ENCODE results near the gene SLCO4A1. TPM values are rescaled to one million over a fixed set of nuclear protein-coding genes. Genes with fewer than 3 reads are reported as not detected.
A peak's percentile ranks its signal among the peaks of the same experiment; 100 is the strongest.

SLCO4A1 gene
- total RNA-seq, 1 donor from 2014 or later: 0.60 TPM

DNA sequence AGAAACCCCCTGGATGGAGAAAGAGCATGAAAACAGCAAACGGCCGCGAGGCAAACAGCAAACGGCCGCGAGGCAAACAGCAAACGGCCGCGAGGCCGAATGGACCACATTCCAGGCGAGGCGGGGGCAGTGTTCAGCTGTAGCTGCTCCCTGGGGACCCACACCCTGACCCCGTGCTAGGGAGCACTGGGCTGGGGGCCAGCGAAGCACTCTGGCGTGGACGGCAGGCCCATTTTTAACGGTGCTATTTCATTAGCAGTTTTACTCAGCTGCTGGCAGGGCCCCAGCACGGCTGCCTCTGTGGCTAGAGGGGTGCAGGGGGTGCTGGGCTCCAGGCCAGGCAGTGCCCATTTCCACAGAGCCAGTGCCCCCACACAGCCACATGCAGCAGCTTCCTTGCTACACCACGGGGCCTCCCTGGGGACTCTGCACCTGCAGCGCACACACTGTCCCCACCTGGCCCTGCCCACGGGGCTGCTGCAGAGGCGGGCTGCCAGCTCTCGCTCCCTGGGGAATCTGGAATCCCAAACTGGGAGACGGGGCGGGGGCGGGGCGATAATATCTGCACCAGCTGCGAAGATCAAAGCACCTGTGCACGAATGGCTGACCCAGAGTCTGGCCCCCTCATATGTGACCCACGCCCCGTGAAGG is 35.6 kb upstream of the SLCO4A1 start:
- no peak for DNase-seq (ENCODE audit: low read depth in 2 of 2)

DNA sequence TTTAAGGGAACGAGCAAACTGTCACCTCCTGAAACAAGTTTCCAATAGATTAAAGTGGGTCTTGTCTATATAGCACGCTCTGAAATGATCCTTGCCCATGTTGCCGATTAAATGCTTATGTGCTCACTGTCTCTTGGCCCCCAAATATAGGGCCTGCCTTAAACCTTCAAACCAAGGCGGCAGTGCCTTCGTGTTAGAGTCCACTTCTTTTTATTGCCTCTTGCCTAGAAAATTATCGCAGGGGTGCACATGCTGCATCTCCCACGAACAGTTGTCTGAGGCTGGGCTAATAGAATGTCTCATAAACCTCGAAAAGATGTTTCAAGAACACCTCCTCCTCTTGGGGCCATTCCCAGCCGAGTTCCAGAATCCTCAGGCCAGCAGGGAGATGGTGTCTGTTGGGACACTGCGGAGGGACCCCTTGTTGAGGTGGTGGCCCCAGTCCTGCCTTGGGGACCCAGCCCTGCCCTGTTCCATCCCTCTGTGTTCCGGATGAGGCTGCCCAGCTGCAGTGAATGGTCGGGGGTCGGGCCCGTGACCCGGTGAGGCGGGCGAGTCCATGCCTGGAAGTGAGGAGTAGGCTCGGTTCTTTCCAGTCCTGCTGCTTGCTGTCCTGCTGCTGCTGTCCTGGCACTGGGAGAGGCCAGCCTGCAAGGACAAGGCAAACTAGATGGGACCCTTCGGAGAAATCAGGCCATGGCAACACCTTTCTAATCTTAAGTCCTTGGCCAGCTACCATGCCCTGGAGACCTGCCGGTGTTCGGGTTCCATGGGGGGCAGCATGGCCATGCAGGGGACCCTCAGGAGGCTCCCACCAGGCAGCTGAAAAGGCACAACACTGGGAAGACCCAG is 34.7 kb upstream of the SLCO4A1 start:
- DNase-seq (ENCODE audit: low read depth in 2 of 2): no peak

DNA sequence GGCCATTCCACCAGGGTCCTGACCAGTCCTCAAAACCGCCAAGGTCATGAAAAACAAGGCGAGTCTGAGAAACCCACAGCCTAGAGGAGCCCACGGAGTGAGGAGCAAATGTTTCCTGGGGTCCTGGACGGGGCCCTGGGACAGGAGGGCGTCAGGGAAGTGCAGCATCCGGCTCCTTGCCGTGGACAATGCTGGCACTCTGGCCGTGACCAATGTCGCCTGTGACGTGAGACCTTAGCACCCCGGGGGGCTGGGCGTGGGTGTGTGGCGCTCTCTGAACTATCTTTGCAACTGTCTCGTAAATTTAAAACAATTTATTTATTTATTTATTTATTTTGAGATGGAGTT is 34.1 kb upstream of the SLCO4A1 start:
- no peak for DNase-seq (ENCODE audit: low read depth in 2 of 2)

DNA sequence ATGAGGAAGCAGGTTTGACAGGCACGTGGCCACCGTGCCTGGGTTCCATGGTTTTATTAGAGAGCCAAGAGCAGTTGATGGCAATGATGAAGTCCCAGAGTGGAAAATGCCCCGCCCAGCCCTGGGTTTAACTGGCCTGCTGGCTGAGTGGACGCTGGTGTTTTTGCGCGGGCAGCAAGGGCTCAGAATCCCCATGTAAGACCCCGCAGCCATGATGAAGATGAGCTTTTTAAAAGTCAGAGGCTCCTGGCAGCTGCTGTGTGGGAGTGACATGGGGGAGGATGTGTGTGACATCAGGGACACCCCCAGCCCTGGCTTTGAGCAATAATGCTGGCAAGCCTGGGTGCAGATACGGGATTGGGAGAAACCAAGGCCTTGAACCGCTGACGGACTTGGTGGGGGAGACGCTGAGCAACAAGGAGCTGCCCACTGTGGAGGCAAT is 33.0 kb upstream of the SLCO4A1 start:
- no peak for DNase-seq (ENCODE audit: low read depth in 2 of 2)

DNA sequence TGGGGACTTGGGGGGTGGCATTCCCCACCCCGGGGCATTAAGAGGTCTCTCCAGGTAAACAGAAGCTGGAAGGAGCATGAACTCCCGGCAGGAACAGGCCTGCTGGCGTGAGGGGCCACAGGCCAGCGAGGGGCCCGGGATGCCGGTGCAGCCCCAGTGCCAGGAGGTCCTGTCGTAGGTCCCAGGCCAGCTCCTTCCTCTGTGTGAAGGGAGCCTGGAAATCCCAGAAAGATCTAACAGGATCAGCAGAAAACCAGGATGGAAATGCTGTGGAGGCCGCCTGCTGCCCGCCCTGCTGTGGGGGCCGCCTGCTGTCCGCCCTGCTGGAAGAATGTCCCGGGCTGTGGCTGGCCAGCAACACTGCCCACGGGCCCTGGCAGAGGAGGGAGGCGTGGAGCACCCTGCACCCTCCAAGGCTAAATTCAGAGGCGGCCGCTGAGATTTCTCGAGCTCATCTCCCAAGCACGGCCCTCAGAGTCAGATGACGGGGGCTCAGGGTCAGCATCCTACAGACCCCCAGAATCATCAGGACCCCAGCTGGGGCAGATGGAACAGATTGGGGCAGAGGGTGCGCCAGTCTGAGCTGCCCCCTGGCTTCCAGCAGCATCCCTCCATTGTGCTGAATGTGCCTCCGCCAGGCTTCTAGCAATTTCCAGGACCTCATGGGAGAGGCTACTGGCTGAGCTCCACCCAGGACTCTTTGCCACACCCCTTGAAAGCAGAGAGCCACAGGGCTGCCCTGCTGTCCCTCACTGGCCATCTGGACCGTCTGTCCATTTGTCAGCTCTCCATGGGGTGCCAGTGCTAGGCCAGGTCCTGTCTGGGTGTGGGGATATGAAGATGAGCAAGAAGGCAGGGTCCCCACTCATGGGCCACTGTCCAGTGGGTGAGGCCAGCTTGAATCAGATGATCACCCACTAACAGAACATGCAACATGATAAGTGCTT is 32.2 kb upstream of the SLCO4A1 start:
- no peak for DNase-seq (ENCODE audit: low read depth in 2 of 2)

DNA sequence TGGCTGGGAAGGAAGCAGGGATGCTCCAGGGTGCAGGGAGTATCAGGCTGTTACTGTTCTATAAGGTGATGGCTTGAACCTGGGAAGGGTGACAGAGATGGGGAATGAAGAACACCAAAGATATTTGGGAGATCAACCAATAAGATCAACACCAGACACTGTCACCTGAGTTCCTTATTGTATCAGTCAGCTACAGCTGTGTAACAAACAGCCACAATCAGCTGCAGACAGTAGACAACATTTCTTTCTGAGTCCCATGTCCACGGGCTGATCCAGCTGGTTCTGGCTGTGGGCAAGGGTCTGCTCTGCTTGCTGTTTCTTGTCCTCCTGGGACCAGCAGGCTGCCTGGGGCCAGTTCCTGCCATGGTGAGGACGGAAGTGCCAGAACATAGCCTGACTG is 31.3 kb upstream of the SLCO4A1 start:
- no peak for DNase-seq (ENCODE audit: low read depth in 2 of 2)

DNA sequence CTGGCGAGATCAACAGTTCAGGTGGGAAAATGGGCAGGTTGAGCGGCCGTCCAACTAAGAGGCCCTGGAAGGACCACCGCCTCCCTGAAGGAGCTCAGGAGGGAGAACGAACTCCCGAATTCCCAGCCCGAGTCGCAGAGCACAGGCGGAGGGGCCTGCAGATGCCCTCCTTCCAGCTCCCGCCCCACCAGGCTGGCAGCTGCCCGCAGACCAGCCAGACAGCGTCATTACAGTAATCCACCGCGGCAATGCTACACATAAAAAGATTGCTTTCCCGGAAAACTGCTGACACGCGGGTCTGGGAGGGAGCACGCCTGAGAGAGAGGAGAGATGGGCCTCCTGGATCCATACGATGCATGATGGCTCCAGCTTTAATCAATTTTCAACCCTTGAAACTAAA is 30.5 kb upstream of the SLCO4A1 start:
- no peak for DNase-seq (ENCODE audit: low read depth in 2 of 2)

DNA sequence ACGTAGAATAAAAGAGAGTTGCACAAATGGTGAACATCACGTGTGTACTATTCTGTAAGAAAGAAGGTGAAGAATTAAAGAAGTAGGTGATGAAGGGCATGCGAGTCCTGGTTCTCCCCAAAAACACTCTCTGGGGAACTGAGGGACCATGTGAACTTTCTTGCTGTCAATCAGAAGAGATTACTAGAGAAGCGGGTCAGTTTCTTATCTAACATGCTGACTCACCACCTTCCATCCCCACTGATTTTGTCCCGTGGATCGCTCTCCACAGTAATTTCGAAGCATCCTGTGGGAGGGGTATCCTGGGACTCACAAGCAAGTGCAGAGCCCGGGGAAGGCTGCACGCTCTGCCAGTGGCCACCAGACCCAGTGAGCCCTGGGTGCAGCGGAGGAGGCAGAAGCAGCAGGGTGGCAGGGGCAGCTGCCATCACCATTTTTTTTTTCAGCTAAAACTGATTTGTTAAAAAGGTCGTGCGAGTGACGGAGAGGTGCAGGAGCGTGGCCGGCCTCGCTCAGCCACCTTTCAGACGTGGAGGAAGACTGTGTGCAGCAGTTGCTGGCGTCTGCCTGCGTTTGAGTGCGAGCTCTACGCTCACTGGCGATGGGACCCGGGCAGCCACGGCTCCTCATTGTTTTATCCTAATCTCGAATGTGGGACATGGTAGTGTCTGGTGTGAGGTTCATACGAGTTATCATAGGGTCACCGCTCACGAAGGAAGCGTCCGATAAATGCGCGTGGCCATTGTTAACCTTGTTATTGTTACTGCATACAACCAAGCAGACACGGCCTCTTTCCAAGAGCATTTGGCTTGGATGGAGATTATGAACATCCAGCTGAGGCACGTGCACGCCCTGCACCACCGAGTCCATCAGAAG is 28.0 kb upstream of the SLCO4A1 start:
- DNase-seq (ENCODE audit: low read depth in 2 of 2): no peak

DNA sequence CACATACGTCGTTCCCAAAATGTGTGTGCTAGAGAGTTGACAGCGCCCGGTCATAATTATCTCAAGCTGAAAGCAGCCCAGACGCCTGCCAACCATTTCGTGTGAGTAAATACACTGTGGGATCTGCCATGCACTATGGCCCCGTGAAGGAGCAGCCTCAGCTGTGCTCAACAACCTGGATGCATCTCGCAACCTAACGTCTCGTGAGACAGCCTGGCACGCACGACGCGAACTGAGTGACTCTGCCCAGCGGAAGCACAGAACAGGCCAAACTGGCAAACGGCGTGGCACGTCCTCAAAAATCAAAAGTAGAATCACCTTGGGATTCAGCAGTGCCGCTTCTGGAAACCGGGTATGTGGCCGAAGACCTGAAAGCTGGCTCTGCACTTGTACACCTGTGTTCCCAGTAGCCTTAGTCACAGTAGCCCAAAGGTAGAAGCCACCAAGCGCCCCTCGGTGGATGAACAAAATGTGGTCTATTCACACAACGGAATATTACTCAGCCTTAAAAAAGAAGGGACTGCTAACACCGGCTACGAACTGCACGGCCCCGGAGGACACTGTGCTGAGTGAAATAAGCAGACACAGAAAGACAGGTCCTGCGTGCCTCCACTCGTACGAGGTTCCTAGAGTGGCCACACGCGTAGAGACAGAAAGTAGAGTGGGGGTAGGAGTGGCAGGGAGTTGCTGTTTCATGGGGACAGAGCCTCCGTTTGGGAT is 27.2 kb upstream of the SLCO4A1 start:
- DNase-seq (ENCODE audit: low read depth in 2 of 2): no peak

DNA sequence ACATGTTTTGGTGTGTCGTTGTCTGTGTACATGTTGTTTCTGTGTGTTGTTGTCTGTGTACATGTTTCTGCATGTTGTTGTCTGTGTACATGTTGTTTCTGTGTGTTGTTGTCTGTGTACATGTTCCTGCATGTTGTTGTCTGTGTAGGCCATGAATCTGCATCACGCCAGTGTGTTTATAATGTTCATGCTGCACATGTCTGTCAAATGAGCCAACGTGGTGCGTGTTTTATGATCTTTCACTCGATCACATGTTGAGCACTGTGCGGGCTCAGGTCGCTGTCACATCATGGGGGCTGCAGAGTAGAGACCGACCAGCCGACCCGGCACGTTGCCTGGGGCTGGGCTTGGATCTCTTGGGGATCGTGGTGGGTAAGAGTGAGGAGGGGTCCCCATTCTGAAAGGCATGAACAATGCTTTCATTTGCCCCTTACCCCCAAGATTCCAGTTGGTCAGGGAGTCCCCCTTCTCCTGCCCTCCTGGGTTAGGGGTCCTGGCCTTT is 26.5 kb upstream of the SLCO4A1 start:
- DNase-seq (ENCODE audit: low read depth in 2 of 2): no peak

DNA sequence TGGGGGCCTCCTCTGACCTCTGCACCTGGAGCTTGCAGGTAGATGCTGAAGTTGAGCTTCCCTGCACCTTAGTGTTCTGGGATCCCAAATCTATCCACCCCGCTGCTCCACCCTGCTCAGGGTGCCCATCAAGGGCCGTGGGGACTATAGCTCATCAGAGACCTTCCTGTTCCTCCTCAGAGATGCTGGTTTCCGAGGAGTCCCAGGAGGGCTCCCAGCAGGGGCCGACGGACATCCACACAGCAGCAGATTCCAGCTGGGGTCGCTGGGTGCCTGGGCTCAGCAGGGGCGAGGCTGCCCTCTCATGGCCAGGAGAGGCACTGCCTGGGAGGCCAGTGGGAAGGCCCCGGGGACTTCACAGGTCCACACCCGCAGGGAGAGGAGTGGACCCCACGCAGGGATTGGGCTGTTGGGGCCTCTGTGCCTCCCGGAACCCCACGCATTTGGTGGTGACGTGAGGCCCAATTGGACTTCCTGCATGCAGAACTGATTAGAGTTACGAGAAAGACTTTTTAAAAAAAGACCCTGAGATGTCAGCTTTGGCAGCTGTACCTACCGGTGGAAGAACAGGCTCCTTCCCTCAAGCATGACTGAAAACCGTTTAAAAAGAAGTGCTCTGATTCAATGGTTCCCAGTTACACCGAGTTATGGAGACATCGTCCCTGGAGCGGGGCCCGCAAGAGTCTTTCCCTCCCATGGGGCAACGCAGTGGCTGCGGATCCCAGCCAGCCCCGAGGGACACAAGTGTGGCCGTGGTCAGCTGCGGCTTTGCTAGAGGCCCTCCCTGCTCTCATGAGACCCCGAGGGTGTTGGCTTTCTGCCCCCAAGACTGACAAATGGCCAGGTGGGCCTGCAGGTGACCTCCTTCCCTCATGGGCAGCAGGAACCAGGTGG is 25.3 kb upstream of the SLCO4A1 start:
- peak; percentile 79 to 83 for DNase-seq (ENCODE audit: low read depth in 2 of 2)

DNA sequence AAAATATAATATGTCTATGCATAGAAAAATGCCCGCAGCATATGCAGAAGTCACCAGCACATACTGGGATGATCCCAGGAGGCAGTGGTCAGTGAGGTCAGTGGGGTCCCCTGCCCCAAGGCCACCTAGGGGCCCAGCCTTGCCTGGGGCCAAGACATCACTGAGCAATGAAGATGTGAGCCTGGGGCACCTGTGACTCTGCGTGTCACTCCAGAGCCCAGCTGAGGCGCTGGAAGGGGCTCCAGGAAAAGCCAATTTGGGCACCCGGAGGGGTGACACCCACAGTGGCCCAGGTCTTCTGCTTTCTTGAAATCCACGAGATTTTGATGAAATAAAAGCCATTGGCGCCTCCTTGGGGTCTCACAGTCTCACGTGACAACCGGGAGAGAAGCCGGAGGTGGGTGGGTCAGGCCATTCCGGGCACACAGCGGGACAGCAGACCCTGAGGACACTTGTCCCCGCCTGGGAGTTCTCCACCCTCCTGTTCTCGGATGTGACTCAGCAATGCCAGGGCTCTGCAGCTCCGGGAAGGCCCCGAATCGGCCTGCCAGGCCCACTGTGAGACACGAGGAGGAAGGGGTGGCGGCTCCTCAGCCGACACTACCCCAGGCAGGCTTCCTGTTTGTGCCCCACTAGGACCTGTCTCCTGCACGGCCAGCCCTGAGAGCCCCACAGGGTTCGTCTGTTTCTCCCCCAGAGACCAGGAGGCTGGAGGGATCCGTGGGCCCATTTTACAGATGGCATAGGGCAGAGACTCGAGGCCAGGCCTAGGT is 24.4 kb upstream of the SLCO4A1 start:
- DNase-seq (ENCODE audit: low read depth in 2 of 2): peak in 1 of 2 donors; percentile 72

DNA sequence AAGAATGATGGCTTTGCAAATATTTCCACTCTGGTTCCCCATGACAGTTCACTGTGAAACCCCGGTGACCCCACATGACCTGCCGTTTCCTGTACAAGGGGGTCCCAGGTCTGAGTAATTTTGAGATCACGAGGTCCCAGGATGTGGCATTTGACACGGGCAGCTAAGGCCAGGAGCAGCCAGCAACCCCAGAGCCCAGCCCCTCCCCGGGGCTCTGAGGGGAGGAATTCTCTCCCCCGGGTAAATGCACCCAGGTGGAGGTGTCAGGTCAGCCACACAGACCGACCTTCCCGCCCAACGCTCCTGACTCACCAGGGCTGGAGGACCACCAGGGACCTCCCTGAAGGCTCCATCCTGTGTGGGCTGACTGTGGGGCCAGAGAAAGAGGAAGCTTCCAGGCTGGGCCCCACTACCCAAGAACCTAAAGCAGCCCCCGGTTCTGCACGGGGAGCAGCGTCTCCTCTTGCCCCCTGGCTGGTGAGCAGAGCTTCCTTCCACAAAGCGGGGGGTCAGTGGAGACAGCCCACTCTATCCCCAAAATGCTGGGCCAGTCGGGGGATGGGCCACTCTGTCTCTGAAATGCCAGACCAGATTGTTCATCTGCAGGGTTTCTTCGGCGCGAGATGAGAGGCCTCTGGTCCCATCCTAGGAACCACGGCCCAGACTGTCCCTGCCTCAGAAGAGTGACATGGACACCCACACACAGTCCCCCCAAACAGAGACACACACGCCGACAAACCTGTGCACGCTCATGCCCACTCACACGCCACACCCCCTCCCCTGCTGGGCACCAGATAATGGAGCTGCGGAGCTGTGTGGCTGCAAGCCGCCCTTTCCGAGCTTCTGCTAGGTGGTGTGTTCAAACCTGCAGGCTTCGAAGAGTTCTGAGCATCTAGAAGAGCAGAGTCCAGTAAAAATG is 23.4 kb upstream of the SLCO4A1 start:
- DNase-seq (ENCODE audit: low read depth in 2 of 2): no peak

DNA sequence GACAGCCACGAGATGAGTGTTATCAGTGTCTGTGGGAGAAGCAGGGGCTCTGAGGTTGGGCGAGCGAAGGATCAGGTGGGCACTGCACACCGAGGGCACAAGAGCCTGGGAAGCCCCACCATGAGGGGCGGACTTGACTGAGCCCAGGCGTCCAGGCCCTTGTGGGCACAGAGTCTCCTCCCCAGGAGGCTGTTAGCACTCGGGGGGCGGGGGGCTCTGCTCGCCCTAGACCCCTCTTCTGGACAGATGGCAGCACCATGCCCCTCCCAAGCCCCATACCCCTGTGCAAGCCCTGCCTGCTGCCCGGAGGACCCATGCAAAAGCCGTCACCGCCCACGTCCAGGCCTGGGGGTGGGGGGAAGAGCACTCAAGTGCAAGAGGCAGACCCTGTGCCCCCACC is 21.7 kb upstream of the SLCO4A1 start:
- no peak for DNase-seq (ENCODE audit: low read depth in 2 of 2)

DNA sequence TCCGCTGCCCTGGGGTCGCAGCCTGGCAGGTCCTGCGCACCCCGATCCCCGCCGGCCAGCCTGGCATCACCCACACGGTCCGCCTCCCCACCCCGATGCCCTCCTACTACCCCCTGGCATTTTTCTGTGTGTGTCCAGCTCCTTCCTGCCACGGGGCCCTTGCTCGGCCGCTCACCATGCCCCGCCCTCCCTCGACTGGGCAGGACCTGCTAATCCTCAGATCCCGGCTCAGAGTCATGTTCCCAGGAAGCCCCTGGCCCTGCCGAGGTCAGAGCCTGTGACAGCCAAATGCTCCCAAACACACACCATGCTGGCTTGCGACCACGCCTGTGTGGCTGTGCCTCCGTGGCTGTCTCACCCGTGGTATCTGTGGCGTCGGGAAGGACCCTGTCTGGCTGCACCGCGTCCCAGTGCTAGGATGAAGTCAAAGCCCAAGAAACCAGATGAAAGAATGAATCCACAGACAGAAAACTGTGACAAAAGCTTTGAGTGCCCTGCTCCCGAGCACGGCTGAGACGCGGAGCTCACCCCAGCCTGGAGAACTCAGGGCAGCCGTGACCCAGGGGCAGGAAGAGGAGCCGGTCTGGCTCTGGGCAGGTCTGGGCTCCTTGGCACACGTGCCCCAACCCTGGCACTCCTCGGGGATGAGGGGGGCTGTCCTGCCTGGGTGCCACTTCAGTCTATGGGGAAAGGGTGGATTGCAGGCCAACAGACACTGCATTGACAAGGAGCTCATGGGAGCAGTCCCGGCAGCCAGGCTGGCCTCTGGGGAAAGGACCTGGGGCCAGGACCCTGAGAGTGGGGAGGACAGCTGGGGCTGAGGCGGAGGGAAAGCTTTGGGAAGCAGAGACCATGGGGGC is 20.8 kb upstream of the SLCO4A1 start:
- DNase-seq (ENCODE audit: low read depth in 2 of 2): no peak

DNA sequence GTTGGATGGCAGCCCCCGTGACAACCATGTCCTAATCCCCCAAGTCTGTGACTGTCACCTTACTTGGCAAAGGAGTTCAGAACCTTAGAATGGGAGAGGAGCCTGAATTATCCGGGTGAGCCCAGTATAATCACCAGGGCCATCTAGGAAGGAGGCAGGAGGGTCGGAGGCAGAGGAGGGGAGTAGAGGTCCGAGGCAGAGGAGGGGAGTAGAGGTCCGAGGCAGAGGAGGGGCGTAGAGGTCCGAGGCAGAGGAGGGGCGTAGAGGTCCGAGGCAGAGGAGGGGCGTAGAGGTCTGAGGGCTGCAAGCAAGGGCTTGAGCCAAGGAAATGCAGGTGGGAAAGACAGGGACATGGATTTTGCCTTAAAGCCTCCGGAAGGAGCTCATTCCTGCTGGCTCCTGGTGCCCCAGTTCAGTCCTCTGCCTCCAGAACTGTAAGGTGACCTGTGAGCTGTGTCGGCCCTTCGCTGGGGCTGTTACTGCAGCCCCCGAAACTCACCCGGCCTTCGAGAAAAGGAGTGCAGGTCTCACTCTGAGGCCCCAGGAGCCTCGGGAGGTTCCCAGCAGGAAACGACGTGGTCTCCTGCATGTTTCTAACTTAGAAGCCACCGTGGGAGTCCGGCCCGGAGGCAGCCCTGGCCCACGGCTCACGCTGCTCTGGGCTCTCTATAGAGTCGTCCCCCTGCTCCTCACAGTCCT is 20.0 kb upstream of the SLCO4A1 start:
- DNase-seq (ENCODE audit: low read depth in 2 of 2): no peak

All from lung microvascular endothelial cell (primary cell).